HG03095 (cell line): ENCODE data around the gene KLRC4.
"Not testable (repeated sequence)": the region's sequence is repeated elsewhere in the genome, so short reads cannot be mapped to it uniquely, and the experiment has no call there.

Experiments used
- ATAC-seq: cut with Tn5 transposase; IDR thresholded peaks from one replicate; pipeline ENCODE4 v1.9.1; 2021; ENCODE audit warnings: moderate library complexity; ENCODE audit not compliant: unreplicated experiment

Gene KLRC4

DNA sequence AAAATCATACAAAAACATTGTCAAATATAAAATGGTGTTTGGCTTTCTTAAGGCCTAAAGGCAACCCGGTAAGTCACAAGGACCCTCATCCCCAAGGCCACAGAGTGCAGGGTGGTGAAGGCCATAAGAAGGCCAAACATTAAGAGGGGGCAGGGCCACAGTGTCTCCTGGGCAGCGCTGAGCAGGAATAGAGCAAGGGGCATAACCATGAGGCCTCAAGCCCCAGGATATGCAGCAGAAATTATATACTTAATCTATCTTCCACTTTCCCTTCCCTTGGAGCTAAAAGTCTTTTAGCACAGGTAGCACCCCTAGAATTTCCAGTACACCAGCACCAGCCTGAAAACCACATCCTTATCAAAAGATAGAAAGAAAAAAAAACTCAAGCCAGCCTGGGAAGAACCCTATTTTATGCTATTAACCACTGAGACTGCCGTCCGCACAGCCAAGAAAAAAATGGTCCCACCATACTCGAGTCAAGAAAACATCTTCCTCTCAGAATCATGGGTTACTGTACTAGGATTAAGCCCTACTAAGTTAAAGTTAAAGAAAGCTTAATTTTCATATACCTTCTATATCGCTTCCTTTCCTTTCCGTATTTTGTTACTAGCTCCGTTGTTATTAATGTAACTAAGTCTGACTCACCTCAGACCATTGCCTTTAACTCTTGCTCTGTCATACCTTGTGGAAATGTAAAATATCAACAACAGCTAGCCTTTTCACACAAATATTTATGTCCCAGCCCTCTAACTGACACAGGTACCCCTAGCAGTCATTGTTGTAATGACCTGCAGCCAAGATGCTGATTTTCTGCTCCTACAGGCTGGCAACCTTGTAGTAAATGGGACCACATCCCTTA is 39.8 kb downstream of the KLRC4 start:
- ATAC-seq = no peak

GRCh38 chr12:10368206-10369171 is 41.1 kb downstream of the KLRC4 start:
- no peak for ATAC-seq

- not testable (repeated sequence) for ATAC-seq
Observed at GRCh38 chr12:10367714-10368113, 41.8 kb downstream of the KLRC4 start.

GRCh38 chr12:10366875-10367274 is 42.7 kb downstream of the KLRC4 start:
- no peak for ATAC-seq

- ATAC-seq = no peak
Observed at GRCh38 chr12:10365696-10366405, 43.7 kb downstream of the KLRC4 start.

DNA sequence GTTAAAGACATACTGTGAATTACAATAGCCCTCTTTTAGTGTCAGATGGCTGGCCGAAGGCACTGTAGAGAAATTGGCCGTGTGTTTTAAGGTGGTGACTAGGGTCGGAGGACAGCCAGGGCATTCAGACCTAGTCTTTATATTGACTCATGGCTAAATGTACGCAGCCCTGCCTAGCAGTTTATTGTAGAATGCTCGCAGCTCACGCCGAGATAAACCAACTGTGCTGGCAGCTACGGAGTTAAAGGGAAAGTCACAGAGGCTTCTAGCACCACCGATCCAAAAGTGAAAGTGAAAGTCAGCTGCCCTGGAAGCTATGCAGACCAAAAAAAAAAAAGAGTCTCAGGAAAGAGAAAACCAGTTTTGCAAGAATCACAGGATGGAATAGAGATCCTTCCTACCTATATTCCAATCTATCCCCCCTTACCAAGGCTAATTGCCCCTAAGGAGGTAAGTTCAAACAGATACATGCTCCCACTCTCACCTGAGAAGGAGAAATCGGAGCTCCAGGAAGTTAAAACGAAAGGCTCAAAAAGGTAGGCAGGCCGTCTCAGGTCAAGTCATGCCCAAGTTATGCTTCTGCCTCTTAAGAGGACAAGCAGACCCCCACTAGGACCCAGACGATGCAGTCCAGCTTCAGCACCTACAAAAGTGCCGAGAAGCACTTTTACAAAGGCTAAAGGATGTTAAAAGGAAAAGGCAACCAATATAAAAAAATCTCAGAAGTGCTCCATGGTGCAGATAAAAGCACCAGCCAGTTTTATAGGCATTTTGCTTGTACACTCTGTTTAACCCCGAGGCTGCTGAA is 44.5 kb downstream of the KLRC4 start:
- ATAC-seq = peak; percentile 40

DNA sequence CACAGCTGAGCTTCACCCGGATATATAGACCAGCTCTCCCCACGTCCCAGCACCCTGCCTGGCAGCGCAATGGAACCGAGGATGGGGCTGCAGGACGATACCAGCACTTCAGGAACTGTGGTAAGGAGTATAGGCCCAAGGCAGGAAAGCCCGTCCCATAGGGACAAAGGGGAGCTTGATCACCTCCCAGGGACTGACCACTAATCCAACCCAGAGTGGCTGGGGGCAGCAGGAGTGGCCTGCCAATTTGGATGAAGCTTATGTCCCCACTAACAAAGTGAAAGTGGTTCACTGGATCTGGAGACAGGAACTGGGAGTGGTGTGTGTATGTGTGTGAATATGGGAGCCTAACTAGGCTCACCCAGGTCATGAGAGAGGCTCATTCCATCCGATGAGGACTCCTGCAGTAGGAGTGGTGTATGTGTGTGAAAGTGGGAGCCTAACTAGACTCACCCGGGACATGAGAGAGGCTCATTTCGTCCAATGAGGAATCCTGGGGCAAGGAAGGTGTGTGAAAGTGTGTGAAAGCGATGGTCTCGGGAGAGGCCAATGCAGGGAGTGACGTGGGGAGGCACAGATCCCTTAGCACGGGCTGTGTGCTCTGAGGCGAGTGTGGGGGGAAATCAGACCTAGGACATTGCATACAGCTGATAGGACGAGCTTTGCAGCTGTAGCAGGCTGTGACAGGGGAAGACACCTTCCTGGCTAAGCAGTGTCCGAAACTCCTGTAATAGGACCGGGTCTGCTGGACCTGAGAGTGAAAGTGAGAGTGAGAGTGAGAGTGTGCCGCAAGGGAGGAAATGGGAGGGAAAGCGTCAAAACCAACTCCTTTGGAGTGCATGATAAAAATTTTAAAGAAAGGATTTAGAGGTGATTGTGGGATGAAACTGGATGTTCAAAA is 45.4 kb downstream of the KLRC4 start:
- peak; percentile 91 for ATAC-seq

GRCh38 chr12:10363658-10363913 is 46.0 kb downstream of the KLRC4 start:
- no peak for ATAC-seq

GRCh38 chr12:10362828-10363657 is 46.5 kb downstream of the KLRC4 start:
- ATAC-seq = no peak

- no peak for ATAC-seq
Observed at GRCh38 chr12:10362325-10362724, 47.2 kb downstream of the KLRC4 start.

- no peak for ATAC-seq
Observed at GRCh38 chr12:10361622-10362021, 47.9 kb downstream of the KLRC4 start.

DNA sequence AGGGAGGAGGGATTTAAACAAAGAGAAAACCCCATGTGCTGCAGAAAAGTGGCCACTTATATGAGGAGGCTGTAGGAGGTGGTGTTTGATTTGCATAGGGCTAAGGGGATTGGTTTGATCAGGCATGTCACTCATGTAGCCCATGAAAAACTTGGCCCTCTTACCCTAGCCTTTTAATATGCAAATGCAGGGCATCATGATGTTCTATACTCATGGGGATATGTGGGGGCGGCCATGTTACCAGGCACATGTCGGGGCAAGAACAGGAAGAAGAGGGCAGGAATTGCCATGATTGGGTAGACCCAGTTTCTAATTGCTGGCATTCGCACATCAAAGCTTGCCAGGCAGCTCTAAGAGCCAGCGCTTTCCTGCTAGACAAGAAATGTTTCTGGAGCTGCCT is 48.5 kb downstream of the KLRC4 start:
- no peak for ATAC-seq

- ATAC-seq = no peak
Observed at GRCh38 chr12:10358969-10359368, 50.6 kb downstream of the KLRC4 start.

GRCh38 chr12:10358131-10358530 is 51.4 kb downstream of the KLRC4 start:
- ATAC-seq = no peak
